Measurements from ENCODE around the gene PARD3B. TPM values are rescaled to one million over a fixed set of nuclear protein-coding genes. Genes with fewer than 3 reads are reported as not detected.

The PARD3B gene
- total RNA-seq, 2 experiments from 2014 or later = 0.16 TPM; not detected in 1

DNA sequence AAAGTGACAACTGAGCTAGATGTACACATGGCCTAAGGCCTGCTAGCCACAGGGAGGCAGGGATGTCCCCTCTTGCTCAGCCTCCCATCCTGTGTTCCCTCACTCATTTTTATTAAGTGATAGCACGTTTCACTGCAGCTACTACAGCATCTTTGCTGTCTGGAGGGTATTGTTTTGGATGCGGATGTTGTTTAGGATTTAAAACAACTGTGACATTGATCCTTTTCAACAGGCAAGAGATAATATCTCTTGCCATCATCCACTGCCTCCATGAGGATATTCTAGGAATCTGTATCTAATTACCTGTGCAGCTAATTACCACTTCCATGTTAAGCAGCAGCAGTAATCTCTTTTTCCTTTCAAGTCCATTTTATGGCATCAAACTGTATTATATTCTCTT, 345.4 kb downstream of the PARD3B start:
- ATAC-seq (no peak), DNase-seq (no peak)
- Mint-ChIP-seq H3K27me3 (no peaks in the 10 kb centered on the region), H3K36me3 (no peaks in the 10 kb centered on the region), H3K4me3 (no peak overlapping the region), H3K4me1 (no peaks in the 10 kb centered on the region), H3K27ac (no peak overlapping the region), H3K9me3 (ENCODE audit: low read depth) (peaks cover 2% of the 10 kb centered on the region)
- CTCF ChIA-PET = no interaction called here

DNA sequence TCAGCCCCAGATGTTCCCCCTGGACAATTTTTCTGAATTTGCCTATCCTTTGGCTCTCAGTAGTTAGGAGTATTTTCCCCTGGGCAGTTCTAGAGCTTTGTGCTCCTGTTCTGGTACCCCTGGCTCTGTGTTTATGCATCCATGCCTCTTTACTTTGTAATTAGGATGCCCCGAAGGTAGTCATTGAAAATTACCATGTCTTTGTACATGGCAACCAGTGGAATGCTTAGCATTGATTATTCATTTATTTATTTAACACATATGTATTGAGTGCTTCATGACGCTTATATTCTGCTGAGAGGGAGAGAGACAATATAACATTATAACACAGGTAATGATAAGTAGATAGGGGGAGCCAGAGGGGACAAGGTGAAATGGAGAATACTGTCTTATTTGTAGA, 346.5 kb downstream of the PARD3B start:
- Mint-ChIP-seq H3K27ac (no peak overlapping the region), H3K27me3 (no peaks in the 10 kb centered on the region), H3K4me3 (no peak overlapping the region), H3K9me3 (ENCODE audit: low read depth) (peaks cover 2% of the 10 kb centered on the region), H3K4me1 (no peaks in the 10 kb centered on the region), H3K36me3 (no peaks in the 10 kb centered on the region)
- CTCF ChIA-PET = no interaction called here
- ATAC-seq = no peak
- DNase-seq = no peak

DNA sequence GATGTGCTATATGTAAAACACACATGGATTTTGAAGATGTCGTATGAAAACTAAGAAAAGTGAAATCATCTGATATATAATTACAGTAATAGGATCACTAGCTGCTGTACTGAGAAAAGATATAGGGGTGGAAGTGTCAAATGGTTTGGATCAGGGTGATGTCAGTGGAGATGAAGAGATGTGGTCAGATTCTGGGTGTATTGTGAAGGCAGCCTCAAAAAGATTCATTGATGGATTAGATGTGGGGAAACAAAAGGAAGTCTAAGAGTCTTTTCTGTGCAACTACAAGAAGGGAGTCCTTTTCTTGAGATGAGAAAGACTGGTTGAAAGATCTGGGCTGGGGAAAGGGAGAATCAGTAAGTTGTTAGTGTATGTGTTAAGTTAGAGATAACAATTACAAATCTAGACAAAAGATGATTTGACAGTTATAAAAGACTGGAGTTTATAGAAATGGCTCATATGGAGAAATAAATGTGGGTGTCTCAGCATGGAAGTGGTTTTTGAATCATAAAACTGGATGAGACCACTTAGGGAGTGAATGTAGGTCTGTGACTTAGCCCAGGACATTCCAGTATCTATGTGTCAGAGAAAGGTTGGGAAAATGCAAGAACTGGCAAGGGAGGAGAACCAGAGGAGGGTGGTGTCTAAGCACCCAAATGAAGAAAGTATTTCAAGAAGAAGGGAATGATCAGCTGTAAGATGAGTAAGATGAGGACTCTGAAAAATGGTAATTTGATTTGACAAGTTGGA, 347.4 kb downstream of the PARD3B start:
- Mint-ChIP-seq H3K4me3 (no peak overlapping the region), H3K36me3 (no peaks in the 10 kb centered on the region), H3K4me1 (no peaks in the 10 kb centered on the region), H3K27me3 (no peaks in the 10 kb centered on the region), H3K27ac (no peak overlapping the region), H3K9me3 (ENCODE audit: low read depth) (peaks cover 2% of the 10 kb centered on the region)
- ATAC-seq (no peak), DNase-seq (no peak)
- CTCF ChIA-PET = no interaction called here

DNA sequence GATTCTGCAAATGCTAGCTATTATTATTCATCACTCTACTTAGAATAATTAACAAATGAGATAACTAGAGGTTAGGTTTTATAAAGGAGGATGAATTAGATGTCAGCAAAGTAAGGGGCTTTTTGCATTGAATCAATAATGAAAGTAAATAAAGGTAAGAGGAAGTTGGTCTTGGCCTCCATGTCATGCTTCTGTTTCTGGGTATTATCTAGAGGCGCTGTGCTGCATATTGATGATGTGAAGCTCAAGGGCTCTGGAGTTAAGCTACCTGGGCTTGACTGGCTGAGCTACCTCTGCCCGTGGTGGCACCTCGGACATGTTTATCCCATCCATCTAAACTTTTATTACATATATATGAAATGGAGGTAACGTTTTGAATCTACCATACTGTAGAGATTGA, 350.9 kb downstream of the PARD3B start:
- Mint-ChIP-seq H3K27me3 (no peaks in the 10 kb centered on the region), H3K4me3 (no peak overlapping the region)
- no peak for DNase-seq

DNA sequence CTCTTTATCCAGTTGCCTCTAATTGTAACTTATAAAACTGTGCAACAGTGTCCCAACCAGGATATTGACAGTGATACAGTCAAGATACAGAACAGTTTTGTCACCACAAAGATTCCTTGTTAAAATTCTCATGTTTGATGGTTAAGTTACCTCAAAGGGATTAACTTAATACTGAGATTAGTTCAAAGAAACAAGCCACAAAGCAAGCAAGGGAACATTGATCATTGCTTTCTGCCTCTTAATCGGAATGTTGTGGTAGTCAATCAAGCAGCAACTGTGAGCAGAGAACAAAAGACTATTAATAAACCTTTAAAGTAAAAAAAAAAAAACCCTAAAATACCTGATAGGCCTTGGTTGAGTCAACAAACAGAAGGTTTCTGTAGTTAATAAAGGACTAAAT, 352.3 kb downstream of the PARD3B start:
- peaks cover 4% of the 10 kb centered on the region for H3K36me3 Mint-ChIP-seq
- no peak overlapping the region for H3K4me3 Mint-ChIP-seq
- CTCF ChIA-PET = no interaction called here
- ATAC-seq (no peak), DNase-seq (no peak)
- peaks cover 2% of the 10 kb centered on the region for H3K9me3 Mint-ChIP-seq (ENCODE audit: low read depth)
- H3K4me1 Mint-ChIP-seq = peaks cover 7% of the 10 kb centered on the region
- no peaks in the 10 kb centered on the region for H3K27me3 Mint-ChIP-seq
- no peak overlapping the region for H3K27ac Mint-ChIP-seq

More for the DNA sequence above, 350.9 kb downstream of the PARD3B start:
- CTCF ChIA-PET = no interaction called here
- Mint-ChIP-seq H3K9me3 (ENCODE audit: low read depth) (peaks cover 2% of the 10 kb centered on the region), H3K4me1 (peaks cover 7% of the 10 kb centered on the region), H3K27ac (no peak overlapping the region), H3K36me3 (peaks cover 4% of the 10 kb centered on the region)
- no peak for ATAC-seq

DNA sequence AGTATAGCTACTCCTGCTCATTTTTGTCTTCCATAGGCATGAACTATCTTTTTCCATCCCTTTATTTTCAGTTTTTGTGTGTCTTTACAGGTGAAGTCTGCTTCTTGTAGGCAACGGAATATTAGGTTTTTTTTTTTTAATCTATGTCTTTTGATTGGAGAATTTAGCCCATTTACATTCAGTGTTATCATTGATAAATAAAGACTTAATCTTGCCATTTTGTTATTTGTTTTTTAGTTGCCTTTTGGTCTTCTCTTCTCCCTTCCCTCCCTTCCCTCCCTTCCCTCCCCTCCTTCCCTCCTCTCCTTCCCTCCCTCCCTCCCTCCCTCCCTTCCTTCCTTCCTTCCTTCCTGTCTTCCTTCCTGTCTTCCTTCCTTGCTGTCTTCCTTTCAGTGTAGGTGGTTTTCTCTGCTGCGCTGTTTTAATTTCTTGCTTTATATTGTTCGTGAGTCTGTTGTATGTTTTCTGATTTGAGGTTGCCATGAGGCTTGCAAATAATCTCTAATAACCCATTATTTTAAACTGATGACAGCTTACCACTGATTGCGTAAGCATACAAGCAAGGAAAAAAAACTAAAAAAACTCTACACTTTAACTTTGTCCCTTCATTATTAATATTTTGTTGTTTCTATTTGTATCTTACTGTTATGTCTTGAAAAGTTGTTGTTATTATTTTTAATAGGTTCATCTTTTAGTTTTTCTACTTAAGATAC, 353.8 kb downstream of the PARD3B start:
- DNase-seq = no peak
- Mint-ChIP-seq H3K27ac (no peak overlapping the region), H3K4me1 (peaks cover 7% of the 10 kb centered on the region), H3K36me3 (peaks cover 4% of the 10 kb centered on the region), H3K4me3 (no peak overlapping the region), H3K9me3 (ENCODE audit: low read depth) (peaks cover 2% of the 10 kb centered on the region), H3K27me3 (no peaks in the 10 kb centered on the region)
- ATAC-seq = no peak
- CTCF ChIA-PET = no interaction called here

DNA sequence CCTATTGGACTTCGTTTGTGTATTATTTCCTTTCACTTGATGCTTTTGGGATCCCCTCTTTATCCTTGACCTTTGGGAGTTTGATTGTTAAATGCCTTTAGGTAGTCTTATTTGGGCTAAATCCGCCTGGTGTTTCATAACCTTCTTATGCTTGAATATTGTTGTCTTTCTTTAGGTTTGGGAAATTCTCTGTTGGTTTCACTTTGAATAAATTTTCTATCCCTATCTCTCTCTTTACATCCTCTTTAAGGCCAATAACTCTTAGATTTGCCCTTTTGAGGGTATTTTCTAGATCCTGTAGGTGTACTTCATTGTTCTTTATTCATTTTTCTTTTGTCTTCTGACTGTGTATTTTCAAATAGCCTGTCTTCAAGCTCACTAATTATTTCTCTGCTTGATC, 354.7 kb downstream of the PARD3B start:
- Mint-ChIP-seq H3K36me3 (peaks cover 4% of the 10 kb centered on the region), H3K27me3 (no peaks in the 10 kb centered on the region), H3K9me3 (ENCODE audit: low read depth) (peaks cover 2% of the 10 kb centered on the region), H3K4me3 (no peak overlapping the region), H3K27ac (no peak overlapping the region), H3K4me1 (peaks cover 7% of the 10 kb centered on the region)
- DNase-seq = no peak
- CTCF ChIA-PET = no interaction called here
- no peak for ATAC-seq

DNA sequence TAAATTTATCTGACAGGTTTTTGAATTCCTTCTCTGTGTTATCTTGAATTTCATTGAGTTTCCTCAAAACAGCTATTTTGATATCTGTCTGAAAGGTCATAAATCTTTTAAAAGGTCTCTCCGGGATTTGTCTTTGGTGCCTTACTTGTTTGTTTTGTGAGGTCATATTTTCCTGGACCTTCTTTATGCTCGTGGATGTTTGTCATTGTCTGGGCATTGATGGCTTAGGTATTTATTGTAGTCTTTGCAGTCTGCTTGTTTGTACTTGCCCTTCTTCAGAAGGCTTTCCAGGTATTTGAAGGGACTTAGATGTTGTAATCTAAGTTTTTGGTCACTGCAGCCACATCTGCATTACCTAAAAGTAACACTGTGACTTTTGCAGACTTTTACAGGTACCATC, 355.2 kb downstream of the PARD3B start:
- H3K9me3 Mint-ChIP-seq (ENCODE audit: low read depth) = peaks cover 2% of the 10 kb centered on the region
- H3K4me3 Mint-ChIP-seq = no peak overlapping the region
- no peaks in the 10 kb centered on the region for H3K27me3 Mint-ChIP-seq
- no peak for DNase-seq
- ATAC-seq = no peak
- no peak overlapping the region for H3K27ac Mint-ChIP-seq
- H3K36me3 Mint-ChIP-seq = peaks cover 4% of the 10 kb centered on the region
- CTCF ChIA-PET = no interaction called here
- peaks cover 7% of the 10 kb centered on the region for H3K4me1 Mint-ChIP-seq

DNA sequence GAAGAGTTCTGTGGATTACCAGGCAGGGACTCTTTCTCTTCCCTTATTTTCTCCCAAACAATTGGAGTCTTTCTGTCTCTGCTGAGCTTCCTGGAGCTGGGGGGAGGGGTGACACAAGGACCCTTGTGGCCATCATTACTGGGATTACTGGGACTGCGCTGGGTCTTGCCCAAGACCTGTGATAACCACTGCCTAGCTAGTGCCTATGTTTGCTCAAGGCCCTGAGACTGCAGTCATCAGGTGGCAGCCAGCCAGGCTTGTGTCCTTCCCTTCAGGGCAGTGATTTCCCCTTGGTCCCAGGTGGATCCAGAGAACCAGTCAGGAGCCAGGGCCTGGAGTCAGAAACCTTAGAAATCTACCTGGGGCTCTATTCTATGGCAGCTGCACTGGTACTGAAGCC, 355.6 kb downstream of the PARD3B start:
- no peak overlapping the region for H3K27ac Mint-ChIP-seq

DNA sequence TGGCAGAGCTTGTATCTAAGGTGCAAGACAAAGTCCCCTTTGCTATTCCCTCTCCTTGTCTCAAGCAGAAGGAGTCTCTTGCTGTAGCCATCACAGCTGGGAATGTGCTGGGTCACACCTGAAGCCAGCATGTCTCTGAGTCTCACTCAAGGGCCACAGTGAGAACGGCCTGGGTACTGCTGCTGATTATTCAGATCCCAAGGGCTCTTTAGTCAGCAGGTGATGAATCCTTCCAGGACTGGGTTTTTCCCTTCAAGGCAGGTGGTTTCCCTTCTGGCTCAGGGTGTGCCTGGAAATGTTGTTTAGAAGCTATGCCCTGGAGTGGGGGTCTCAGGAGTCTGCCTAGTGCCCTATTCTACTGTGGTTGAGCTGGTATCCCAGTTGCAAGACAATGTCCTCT, 356.3 kb downstream of the PARD3B start:
- Mint-ChIP-seq H3K27me3 (no peaks in the 10 kb centered on the region), H3K27ac (no peak overlapping the region), H3K9me3 (ENCODE audit: low read depth) (peaks cover 2% of the 10 kb centered on the region), H3K4me3 (no peak overlapping the region), H3K4me1 (peaks cover 7% of the 10 kb centered on the region), H3K36me3 (peaks cover 4% of the 10 kb centered on the region)
- CTCF ChIA-PET = no interaction called here
- ATAC-seq (no peak), DNase-seq (no peak)

More for the DNA sequence above, 355.6 kb downstream of the PARD3B start:
- Mint-ChIP-seq H3K9me3 (ENCODE audit: low read depth) (peaks cover 2% of the 10 kb centered on the region), H3K4me1 (peaks cover 7% of the 10 kb centered on the region), H3K4me3 (no peak overlapping the region), H3K27me3 (no peaks in the 10 kb centered on the region), H3K36me3 (peaks cover 4% of the 10 kb centered on the region)
- ATAC-seq (no peak), DNase-seq (no peak)
- CTCF ChIA-PET = no interaction called here

DNA sequence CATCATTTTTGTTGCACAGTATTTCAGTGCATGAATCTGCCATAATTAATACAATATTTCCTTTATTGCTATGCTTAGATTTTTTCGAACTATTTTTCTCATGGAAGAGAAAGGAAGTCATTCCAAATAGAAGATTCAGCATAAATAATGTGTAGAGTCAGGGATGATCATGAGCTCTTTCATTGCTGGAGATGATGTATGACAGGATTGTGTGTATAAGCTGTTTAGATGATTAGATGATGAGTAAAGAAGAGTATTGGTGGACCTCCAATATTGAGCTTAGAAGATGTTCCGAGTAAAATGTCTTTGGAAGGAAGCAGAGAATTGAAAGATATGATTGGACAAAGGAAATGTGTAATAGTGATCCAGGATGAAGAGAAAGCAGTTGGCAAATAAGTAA, 364.5 kb downstream of the PARD3B start:
- CTCF ChIA-PET = no interaction called here
- H3K27me3 Mint-ChIP-seq = no peaks in the 10 kb centered on the region
- no peaks in the 10 kb centered on the region for H3K9me3 Mint-ChIP-seq (ENCODE audit: low read depth)
- no peak overlapping the region for H3K4me3 Mint-ChIP-seq
- H3K4me1 Mint-ChIP-seq = no peaks in the 10 kb centered on the region
- H3K27ac Mint-ChIP-seq = no peak overlapping the region
- DNase-seq = no peak
- no peaks in the 10 kb centered on the region for H3K36me3 Mint-ChIP-seq
- ATAC-seq = no peak

DNA sequence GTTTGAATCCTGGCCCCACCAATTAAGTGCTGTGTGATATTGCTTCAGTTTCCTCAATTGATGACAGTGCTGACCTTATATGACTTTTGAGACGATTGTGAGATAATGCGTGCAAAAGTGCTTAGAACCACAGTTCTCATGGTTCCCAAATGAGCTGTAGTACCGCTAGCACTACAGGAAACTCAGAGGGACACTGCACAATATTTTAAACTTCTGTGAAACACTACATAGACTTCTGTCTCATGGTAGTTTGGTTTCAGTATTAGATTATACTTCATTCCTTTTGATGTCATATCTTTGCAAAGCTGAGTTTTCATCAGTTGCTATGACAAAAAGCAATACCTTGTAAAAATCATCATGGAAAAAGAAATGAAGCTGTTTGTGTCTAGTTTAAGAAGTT, 368.0 kb downstream of the PARD3B start:
- Mint-ChIP-seq H3K9me3 (ENCODE audit: low read depth) (no peaks in the 10 kb centered on the region), H3K4me1 (no peaks in the 10 kb centered on the region), H3K27ac (no peak overlapping the region), H3K4me3 (no peak overlapping the region), H3K27me3 (no peaks in the 10 kb centered on the region), H3K36me3 (no peaks in the 10 kb centered on the region)
- ATAC-seq (no peak), DNase-seq (no peak)
- CTCF ChIA-PET = no interaction called here

DNA sequence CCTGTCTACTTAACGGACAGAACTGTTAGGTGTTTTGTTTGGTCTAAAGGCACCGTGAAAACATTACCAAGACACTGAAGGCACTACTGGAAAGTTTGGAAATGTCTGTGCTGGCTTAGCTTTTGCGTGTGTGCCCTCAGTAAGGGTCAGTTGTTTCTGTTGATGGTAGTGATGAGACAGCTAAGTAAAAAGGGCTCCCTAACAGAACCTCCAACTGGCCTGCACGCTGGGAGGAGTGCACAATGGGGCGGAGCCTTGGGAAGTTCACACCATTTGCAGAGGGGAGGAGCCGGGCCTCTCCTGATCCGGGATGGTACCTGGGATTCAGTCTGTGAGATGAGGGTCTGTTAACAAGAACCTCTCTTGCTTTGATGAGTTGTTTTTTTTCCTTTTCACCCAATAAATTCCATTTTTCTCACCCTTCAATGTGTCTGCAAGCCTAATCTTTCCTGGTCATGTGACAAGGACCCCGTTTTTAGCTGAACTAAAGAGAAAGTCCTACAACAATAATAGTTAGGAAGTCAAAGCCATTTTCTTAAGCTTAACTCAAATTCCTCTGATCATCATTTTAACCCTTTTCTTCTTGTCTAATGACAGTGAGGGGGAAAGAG, 368.7 kb downstream of the PARD3B start:
- DNase-seq (no peak), ATAC-seq (no peak)
- Mint-ChIP-seq H3K9me3 (ENCODE audit: low read depth) (no peaks in the 10 kb centered on the region), H3K4me3 (no peak overlapping the region), H3K4me1 (no peaks in the 10 kb centered on the region), H3K36me3 (no peaks in the 10 kb centered on the region), H3K27ac (no peak overlapping the region), H3K27me3 (no peaks in the 10 kb centered on the region)
- CTCF ChIA-PET = no interaction called here

DNA sequence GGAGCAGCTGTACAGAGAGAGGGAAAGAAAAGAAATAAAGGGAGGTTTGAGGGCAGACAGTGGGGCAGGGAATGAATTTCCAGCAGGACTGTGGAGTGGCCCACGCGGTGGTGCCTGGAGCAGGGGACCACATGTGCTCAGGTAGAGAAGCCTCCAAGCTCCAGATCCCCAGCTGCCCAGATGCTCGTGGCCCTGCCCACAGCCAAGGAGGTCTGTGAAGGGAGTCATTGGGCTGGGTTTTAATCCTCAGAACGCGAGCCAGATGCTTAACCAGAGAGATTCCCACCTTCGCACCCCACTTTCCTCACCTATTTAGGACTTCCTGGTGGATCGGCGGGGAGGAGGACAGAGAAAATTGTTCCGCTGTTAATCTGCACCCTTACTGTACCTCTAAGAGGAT, 369.4 kb downstream of the PARD3B start:
- H3K4me1 Mint-ChIP-seq = no peaks in the 10 kb centered on the region
- H3K9me3 Mint-ChIP-seq (ENCODE audit: low read depth) = peaks cover 3% of the 10 kb centered on the region
- H3K36me3 Mint-ChIP-seq = no peaks in the 10 kb centered on the region
- DNase-seq (no peak), ATAC-seq (no peak)
- H3K27me3 Mint-ChIP-seq = no peaks in the 10 kb centered on the region
- H3K4me3 Mint-ChIP-seq = no peak overlapping the region
- H3K27ac Mint-ChIP-seq = no peak overlapping the region
- CTCF ChIA-PET = no interaction called here
